ENCODE data around the gene DSC1.

DNA sequence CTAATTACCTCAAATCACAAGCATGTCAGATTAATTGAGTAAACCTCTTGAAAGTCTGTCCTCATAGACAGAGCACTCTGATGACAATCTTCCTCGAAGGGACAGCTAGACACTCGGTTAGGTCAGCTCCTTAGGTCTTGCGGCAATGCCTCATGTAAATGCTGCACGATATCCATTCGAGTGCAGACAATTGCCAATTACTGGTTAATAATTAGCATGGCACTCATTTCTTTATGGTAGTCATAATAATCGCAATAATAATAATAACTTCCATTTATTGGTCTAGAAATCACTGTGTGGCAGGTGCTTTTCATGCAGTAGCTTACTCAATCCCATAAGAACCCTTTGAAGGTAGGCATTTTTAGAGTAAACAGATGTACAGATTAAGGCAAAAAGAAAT lies 44.7 kb upstream of the DSC1 start:
- TF ChIP-seq, protein P1, sequence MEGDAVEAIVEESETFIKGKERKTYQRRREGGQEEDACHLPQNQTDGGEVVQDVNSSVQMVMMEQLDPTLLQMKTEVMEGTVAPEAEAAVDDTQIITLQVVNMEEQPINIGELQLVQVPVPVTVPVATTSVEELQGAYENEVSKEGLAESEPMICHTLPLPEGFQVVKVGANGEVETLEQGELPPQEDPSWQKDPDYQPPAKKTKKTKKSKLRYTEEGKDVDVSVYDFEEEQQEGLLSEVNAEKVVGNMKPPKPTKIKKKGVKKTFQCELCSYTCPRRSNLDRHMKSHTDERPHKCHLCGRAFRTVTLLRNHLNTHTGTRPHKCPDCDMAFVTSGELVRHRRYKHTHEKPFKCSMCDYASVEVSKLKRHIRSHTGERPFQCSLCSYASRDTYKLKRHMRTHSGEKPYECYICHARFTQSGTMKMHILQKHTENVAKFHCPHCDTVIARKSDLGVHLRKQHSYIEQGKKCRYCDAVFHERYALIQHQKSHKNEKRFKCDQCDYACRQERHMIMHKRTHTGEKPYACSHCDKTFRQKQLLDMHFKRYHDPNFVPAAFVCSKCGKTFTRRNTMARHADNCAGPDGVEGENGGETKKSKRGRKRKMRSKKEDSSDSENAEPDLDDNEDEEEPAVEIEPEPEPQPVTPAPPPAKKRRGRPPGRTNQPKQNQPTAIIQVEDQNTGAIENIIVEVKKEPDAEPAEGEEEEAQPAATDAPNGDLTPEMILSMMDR (IDR thresholded peaks at IDR 0.05): no peak
- TF ChIP-seq REST (IDR thresholded peaks at IDR 0.05; ENCODE audit: insufficient read depth in 1 of 2, low read depth in 2 of 2, low read length in 1 of 2) (no peak), POLR2AphosphoS5 (IDR thresholded peaks at IDR 0.05; ENCODE audit: low read depth, low read length) (no peak)

Data from Panc1 (cell line).